Heart right ventricle (tissue), 16 donors: ENCODE data around the gene PTPRG. TPM values are rescaled to one million over a fixed set of nuclear protein-coding genes. Genes with fewer than 3 reads are reported as not detected.

Experiments
- ATAC-seq, 8 donors: fragments of 200-7000 bp; cut with Tn5 transposase; one replicate each; pipeline ENCODE4 v1.9.1; 2020; ENCODE audit warnings: mild to moderate bottlenecking in 8 of 8, moderate library complexity in 8 of 8, moderate number of reproducible peaks in 1 of 8
- DNase-seq, 2 donors: peaks; one replicate each; pipeline ENCODE4 v3.0.0-alpha.2; 2020
- H3K27ac ChIP-seq, 10 donors: fragments of 200-600 bp; sonication (generic) in 2 of 10; one replicate each; pipeline versions ENCODE4 v1.5.0 to v1.8.0; 2020 to 2022; ENCODE audit warnings: mild to moderate bottlenecking in 3 of 10
- H3K27me3 ChIP-seq, 7 donors: fragments of 200-600 bp; one replicate each; pipeline ENCODE4 v1.8.0; 2021 to 2022; ENCODE audit warnings: mild to moderate bottlenecking in 2 of 7
- H3K36me3 ChIP-seq, 9 donors: fragments of 200-600 bp; sonication (generic) in 1 of 9; one replicate each; pipeline versions ENCODE4 v1.5.0 to v1.8.0; 2020 to 2022; ENCODE audit warnings: mild to moderate bottlenecking in 2 of 9
- H3K4me1 ChIP-seq, 9 donors: fragments of 200-600 bp; sonication (generic) in 1 of 9; one replicate each; pipeline versions ENCODE4 v1.5.0 to v1.8.0; 2020 to 2022; ENCODE audit warnings: mild to moderate bottlenecking in 4 of 9
- H3K4me3 ChIP-seq, 10 donors: fragments of 200-600 bp; sonication (generic) in 2 of 10; one replicate each; pipeline versions ENCODE4 v1.5.0 to v1.8.0; 2020 to 2022; ENCODE audit warnings: mild to moderate bottlenecking in 7 of 10, moderate library complexity in 2 of 10
- H3K9me3 ChIP-seq, 11 donors: fragments of 200-600 bp in 10 of 11; sonication (generic) in 2 of 11; one replicate each; pipeline versions ENCODE4 v1.5.0 to v1.8.0; 2013 to 2022; ENCODE audit warnings: mild to moderate bottlenecking in 2 of 11, control low read depth in 1 of 11, moderate library complexity in 1 of 11
- WGBS, 2 donors: extraction: QIAGEN DNeasy Blood & Tissue Kit; methylation state at CpG; one replicate each; pipeline ENCODE4 v1.1.7; 2013; ENCODE audit warnings: inconsistent platforms in 1 of 2; 5-methylcytosine and 5-hydroxymethylcytosine counted together
- intact Hi-C, 10 donors: fragments of 100-400 bp; cut with DNase I; formaldehyde crosslinking; loops; one replicate each; pipeline versions ENCODE4 v1.11.1 to v1.14.2; 2022
- polyA plus RNA-seq, 2 donors: library from polyadenylated mRNA; stranded (reverse); fragments of 200-250 nt; gene quantifications; one replicate each; pipeline ENCODE4 v1.2.3, GENCODE V29; 2013
- total RNA-seq, 10 donors: library from RNA; stranded (reverse); fragmentation: NEBNext Ultra II Directional in 3 of 10; extraction: Animal tissue kit (Norgen Biotek cat#: 25700) in 3 of 10; gene quantifications; one replicate each; pipeline versions ENCODE4 v1.2.1 to v1.2.4, GENCODE V29; 2021 to 2023
- TF ChIP-seq, protein P1 (sequence below), 9 donors: fragments of 200-600 bp; sonication (generic) in 2 of 9; IDR thresholded peaks; one replicate each; pipeline versions ENCODE4 v1.5.0 to v1.8.0; 2021 to 2022; ENCODE audit warnings: antibody characterized with exemption in 9 of 9, mild to moderate bottlenecking in 5 of 9, moderate library complexity in 1 of 9
- donor health status: Arrhythmogenic right ventricular cardiomyopathy.
- donor health status: ischemic (EF 13 %, LVEDD 7.1; RV severe dilation, severe dysfunction).
- donor health status: healthy with polysubstance abuse.
- donor health status: DM: no; HTN: yes; CAD: no.
- donor health status: DM: no; HTN: no; CAD: no.
- donor health status: ischemic (EF 25% LVEDD 6.9; RV normal size, moderate dysfunction).
- donor health status: ischemic (EF 25% LVEDD 5.7; RV mildly dilated, moderate dysfunction).
- donor health status: healthy.
- donor health status: DM: yes; HTN: yes; CAD: no.
- donor health status: Ischemic cardiomyopathy.
- donor health status: ischemic (EF 35%, LVEDD 5.7; RV mildly dilated, moderate dysfunction).
- donor health status: nonischemic (EF 11% LVEDD 7.7; RV severe dilation, severe dysfunction).
- donor health status: DM: yes; HTN: yes; CAD: no.
- donor health status: PGD.
- donor health status: ischemic (EF 29% LVEDD 5.4; RV normal size, mild dysfunction).
- donor health status: nonischemic (EF 23%, LVEDD 6.1; RV moderate dilation, normal function).

Gene PTPRG
- total and polyA plus RNA-seq, 12 donors = 10.1 to 38.3 (median 32.6) TPM

DNA sequence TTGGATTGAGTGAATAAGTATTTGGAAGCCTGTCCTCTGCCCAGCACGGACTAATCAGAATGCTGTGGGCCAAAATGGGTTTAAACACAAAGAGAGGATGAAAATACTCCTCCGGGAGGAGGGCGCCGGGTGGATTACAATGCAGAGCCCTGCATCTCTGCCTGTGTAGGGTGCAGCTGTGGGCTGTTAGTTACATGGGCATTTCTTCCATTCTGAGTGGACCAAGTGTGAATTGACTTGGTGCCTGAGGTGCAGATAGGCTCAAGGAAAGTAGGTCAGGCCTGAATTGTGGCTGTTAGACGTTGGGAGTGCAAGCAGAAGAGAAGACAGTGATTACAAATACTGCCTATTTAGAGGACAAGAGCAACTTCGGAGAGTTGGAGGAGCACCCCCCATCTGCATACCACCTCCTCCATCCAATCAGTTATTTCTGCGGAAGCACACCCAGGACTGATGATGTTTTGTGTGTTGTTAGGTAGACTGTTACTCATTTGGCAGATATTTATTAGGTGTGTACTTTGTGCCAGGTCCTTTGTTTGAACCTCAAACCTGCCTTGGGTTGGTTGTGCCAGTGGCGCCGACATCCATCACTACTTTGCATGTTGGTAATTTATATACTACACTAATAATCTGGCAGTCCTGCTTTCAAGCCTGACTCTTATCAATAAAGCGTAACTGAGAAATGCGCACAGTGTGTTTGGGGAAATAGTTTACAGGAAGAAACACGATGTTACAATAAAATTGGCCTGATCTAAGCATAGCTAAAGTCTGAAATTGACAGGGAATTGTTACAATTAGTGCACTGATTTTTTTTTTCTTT lies 33.0 kb downstream of the PTPRG start:
- peak in 1 of 2 donors; percentile 20 for DNase-seq
- 40 to 46% methylated on average over 12 of the region's 12 CpGs for WGBS, 2 donors
- TF ChIP-seq, protein P1, sequence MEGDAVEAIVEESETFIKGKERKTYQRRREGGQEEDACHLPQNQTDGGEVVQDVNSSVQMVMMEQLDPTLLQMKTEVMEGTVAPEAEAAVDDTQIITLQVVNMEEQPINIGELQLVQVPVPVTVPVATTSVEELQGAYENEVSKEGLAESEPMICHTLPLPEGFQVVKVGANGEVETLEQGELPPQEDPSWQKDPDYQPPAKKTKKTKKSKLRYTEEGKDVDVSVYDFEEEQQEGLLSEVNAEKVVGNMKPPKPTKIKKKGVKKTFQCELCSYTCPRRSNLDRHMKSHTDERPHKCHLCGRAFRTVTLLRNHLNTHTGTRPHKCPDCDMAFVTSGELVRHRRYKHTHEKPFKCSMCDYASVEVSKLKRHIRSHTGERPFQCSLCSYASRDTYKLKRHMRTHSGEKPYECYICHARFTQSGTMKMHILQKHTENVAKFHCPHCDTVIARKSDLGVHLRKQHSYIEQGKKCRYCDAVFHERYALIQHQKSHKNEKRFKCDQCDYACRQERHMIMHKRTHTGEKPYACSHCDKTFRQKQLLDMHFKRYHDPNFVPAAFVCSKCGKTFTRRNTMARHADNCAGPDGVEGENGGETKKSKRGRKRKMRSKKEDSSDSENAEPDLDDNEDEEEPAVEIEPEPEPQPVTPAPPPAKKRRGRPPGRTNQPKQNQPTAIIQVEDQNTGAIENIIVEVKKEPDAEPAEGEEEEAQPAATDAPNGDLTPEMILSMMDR (IDR thresholded peaks at IDR 0.05) = no peak
- H3K27ac ChIP-seq = peak overlapping the region in 7 of 10 donors; percentile 5 to 66 (median 43)
- no peaks in the 10 kb centered on the region for H3K9me3 ChIP-seq
- peak; percentile 56 to 73 (median 68) for ATAC-seq
- H3K4me1 ChIP-seq = peaks cover 8 to 63% (median 39%) of the 10 kb centered on the region in 9 donors
- H3K27me3 ChIP-seq = no peaks in the 10 kb centered on the region
- no peaks in the 10 kb centered on the region for H3K36me3 ChIP-seq
- H3K4me3 ChIP-seq = peak overlapping the region in 6 of 10 donors; percentile 3 to 33 (median 16)
- intact Hi-C loops = no loop called here

DNA sequence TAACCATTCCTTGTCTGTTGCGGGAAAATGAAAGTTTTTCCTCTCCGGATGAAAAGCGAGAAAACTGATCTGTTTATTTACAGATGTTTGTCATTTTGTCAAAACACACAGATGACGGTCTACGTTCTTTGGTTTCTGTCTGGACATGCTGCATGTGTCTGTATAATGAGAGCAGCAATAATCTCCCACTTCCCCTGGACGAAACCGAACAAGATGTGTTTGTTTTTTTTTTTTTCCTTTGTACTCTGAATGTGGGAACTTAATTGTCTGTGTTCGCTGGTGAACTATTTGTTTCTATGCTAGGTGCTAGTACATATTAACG lies 33.6 kb downstream of the PTPRG start:
- H3K4me3 ChIP-seq = peak overlapping the region in 5 of 10 donors; percentile 3 to 33 (median 16)
- peak overlapping the region in 6 of 10 donors; percentile 5 to 66 (median 51) for H3K27ac ChIP-seq
- intact Hi-C loops = no loop called here
- no peaks in the 10 kb centered on the region for H3K36me3 ChIP-seq
- no peaks in the 10 kb centered on the region for H3K27me3 ChIP-seq
- no peak for DNase-seq
- H3K9me3 ChIP-seq = no peaks in the 10 kb centered on the region
- peaks cover 8 to 63% (median 39%) of the 10 kb centered on the region in 9 donors for H3K4me1 ChIP-seq
- ATAC-seq = peak in 1 of 8 donors; percentile 11
- WGBS, 2 donors = 31 to 58% methylated on average over 9 of the region's 9 CpGs
- TF ChIP-seq, protein P1 (IDR thresholded peaks at IDR 0.05) = no peak

DNA sequence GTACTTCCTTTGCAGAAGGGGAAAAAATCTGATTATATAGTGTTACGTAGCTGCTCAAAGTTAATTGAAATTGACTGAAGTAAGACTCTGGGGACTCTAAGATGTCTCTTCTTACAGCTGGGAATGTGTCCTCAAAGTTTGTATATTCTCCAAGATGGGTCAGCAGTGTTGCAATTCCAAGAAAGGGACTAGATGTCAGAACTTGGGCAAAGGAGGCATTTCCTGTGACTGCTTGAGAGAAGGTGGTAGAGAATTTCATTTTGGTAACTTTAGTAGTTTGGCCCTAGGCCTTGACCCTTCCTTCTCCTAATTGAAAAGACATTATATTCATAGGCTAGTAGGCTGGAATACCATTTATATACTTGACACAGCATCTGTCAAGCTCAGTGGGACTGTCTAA lies 33.9 kb downstream of the PTPRG start:
- ATAC-seq (peak in 2 of 8 donors; percentile 7 to 14), DNase-seq (no peak)
- WGBS, 2 donors = 0 to 39% methylated on average over 1 of the region's 1 CpG
- intact Hi-C loops = no loop called here
- Histone ChIP-seq H3K27me3 (no peaks in the 10 kb centered on the region), H3K27ac (peak overlapping the region in 5 of 10 donors; percentile 36 to 66 (median 59)), H3K9me3 (no peaks in the 10 kb centered on the region), H3K4me1 (peaks cover 8 to 63% (median 39%) of the 10 kb centered on the region in 9 donors), H3K4me3 (peak overlapping the region in 4 of 10 donors; percentile 15 to 33 (median 22)), H3K36me3 (no peaks in the 10 kb centered on the region)
- TF ChIP-seq, protein P1 (IDR thresholded peaks at IDR 0.05) = no peak

DNA sequence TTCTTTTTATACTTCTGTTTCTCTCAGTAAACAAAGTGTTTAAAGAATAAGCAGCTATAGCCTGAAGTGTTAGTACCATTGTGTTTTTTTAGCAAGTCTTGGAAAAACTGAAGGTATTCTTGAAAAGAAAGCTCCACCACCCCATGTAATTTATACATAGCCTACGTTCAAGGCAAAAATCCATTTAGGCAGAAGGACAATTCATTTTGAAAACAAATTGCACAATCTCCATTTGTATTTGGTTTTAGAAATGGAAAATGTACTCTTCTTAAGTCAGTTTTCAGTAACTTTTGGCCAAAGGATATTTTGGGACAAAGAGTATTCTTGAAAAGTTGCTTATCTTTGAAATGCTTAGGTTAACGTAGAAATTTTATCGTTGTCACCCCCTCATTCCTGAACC lies 34.5 kb downstream of the PTPRG start:
- H3K4me1 ChIP-seq = peaks cover 8 to 63% (median 39%) of the 10 kb centered on the region in 9 donors
- H3K36me3 ChIP-seq = no peaks in the 10 kb centered on the region
- H3K27me3 ChIP-seq = no peaks in the 10 kb centered on the region
- ATAC-seq (no peak), DNase-seq (no peak)
- no peak overlapping the region for H3K4me3 ChIP-seq
- 75 to 84% methylated on average over 3 of the region's 3 CpGs for WGBS, 2 donors
- intact Hi-C loops = no loop called here
- H3K9me3 ChIP-seq = no peaks in the 10 kb centered on the region
- H3K27ac ChIP-seq = peak overlapping the region in 5 of 10 donors; percentile 36 to 66 (median 59)
- TF ChIP-seq, protein P1 (IDR thresholded peaks at IDR 0.05) = no peak
